Measurements from ENCODE around the gene CNTD1.

Gene CNTD1

GRCh38 chr17:42775534-42776098, 23.0 kb upstream of the CNTD1 start:
- no peak for TF ChIP-seq CTCF (IDR thresholded peaks at IDR 0.05)

- no peak for TF ChIP-seq CTCF (IDR thresholded peaks at IDR 0.05)
These were observed 20.1 kb upstream of the CNTD1 start for GRCh38 chr17:42778570-42778969.

- no peak for TF ChIP-seq CTCF (IDR thresholded peaks at IDR 0.05)
These were observed 19.2 kb upstream of the CNTD1 start for GRCh38 chr17:42779304-42779935.

- no peak for TF ChIP-seq CTCF (IDR thresholded peaks at IDR 0.05)
These were observed 18.5 kb upstream of the CNTD1 start, which contains the start of gene WNK4 for GRCh38 chr17:42779936-42780850. Gene WNK4, plus strand, starts transcription at chr17:42780610. Its CDS starts 89 bp downstream, at chr17:42780699.

- no peak for TF ChIP-seq CTCF (IDR thresholded peaks at IDR 0.05)
These were observed 17.6 kb upstream of the CNTD1 start for GRCh38 chr17:42780851-42781638.

- no peak for TF ChIP-seq CTCF (IDR thresholded peaks at IDR 0.05)
These were observed 17.0 kb upstream of the CNTD1 start for GRCh38 chr17:42781639-42782165.
